ENCODE measurements around the gene STK17A. TPM values are rescaled to one million over a fixed set of nuclear protein-coding genes. Genes with fewer than 3 reads are reported as not detected.

The STK17A gene
- total and polyA plus RNA-seq, 4 donors, result 11.7 to 34.7 (median 22.0) TPM

- H3K27ac ChIP-seq (ENCODE audit: low read depth in 1 of 2, low read length in 1 of 2), result no peak overlapping the region
- no peaks in the 10 kb centered on the region for H3K27me3 ChIP-seq (ENCODE audit: control insufficient read depth in 3 of 3, insufficient read depth in 3 of 3, low read length in 2 of 3)
- H3K9me3 ChIP-seq (ENCODE audit: control insufficient read depth in 4 of 4, insufficient read depth in 3 of 4, low read length in 3 of 4), result no peaks in the 10 kb centered on the region
- TF ChIP-seq CTCF (IDR thresholded peaks at IDR 0.05; ENCODE audit: control extremely low read depth, extremely low read depth), result no peak
- no peaks in the 10 kb centered on the region for H3K36me3 ChIP-seq (ENCODE audit: control insufficient read depth in 4 of 4, insufficient read depth in 4 of 4, low read length in 4 of 4)
- H3K4me1 ChIP-seq (ENCODE audit: control insufficient read depth in 5 of 5, insufficient read depth in 5 of 5, low read length in 5 of 5), result peaks cover 0 to 11% (median 7%) of the 10 kb centered on the region in 5 donors
- no peak for DNase-seq
- H3K9ac ChIP-seq (ENCODE audit: insufficient read depth in 1 of 2, low read length in 2 of 2), result no peak overlapping the region
- H3K4me3 ChIP-seq, result no peak overlapping the region
- no peak for ATAC-seq (ENCODE audit: insufficient read depth, low FRiP score)
These were observed 6.2 kb downstream of the STK17A start for GRCh38 chr7:43589133-43589478.

GRCh38 chr7:43589728-43590127, 6.8 kb downstream of the STK17A start:
- Histone ChIP-seq H3K4me3 (no peak overlapping the region), H3K27me3 (ENCODE audit: control insufficient read depth in 3 of 3, insufficient read depth in 3 of 3, low read length in 2 of 3) (no peaks in the 10 kb centered on the region), H3K4me1 (ENCODE audit: control insufficient read depth in 5 of 5, insufficient read depth in 5 of 5, low read length in 5 of 5) (peaks cover 0 to 6% (median 2%) of the 10 kb centered on the region in 5 donors), H3K9me3 (ENCODE audit: control insufficient read depth in 4 of 4, insufficient read depth in 3 of 4, low read length in 3 of 4) (no peaks in the 10 kb centered on the region), H3K27ac (ENCODE audit: low read depth in 1 of 2, low read length in 1 of 2) (no peak overlapping the region), H3K36me3 (ENCODE audit: control insufficient read depth in 4 of 4, insufficient read depth in 4 of 4, low read length in 4 of 4) (no peaks in the 10 kb centered on the region), H3K9ac (ENCODE audit: insufficient read depth in 1 of 2, low read length in 2 of 2) (no peak overlapping the region)
- ATAC-seq (ENCODE audit: insufficient read depth, low FRiP score), result no peak
- WGBS, 2 donors, result 83 to 87% methylated on average over 3 of the region's 3 CpGs
- TF ChIP-seq CTCF (IDR thresholded peaks at IDR 0.05; ENCODE audit: control extremely low read depth, extremely low read depth), result no peak
- no peak for DNase-seq

GRCh38 chr7:43590862-43591557, 8.1 kb downstream of the STK17A start:
- H3K9me3 ChIP-seq (ENCODE audit: control insufficient read depth in 4 of 4, insufficient read depth in 3 of 4, low read length in 3 of 4), result no peaks in the 10 kb centered on the region
- no peaks in the 10 kb centered on the region for H3K36me3 ChIP-seq (ENCODE audit: control insufficient read depth in 4 of 4, insufficient read depth in 4 of 4, low read length in 4 of 4)
- no peak for TF ChIP-seq CTCF (IDR thresholded peaks at IDR 0.05; ENCODE audit: control extremely low read depth, extremely low read depth)
- no peaks in the 10 kb centered on the region for H3K27me3 ChIP-seq (ENCODE audit: control insufficient read depth in 3 of 3, insufficient read depth in 3 of 3, low read length in 2 of 3)
- 34 to 60% methylated on average over 2 of the region's 2 CpGs for WGBS, 2 donors
- ATAC-seq (ENCODE audit: insufficient read depth, low FRiP score) (no peak), DNase-seq (no peak)
- H3K9ac ChIP-seq (ENCODE audit: insufficient read depth in 1 of 2, low read length in 2 of 2), result no peak overlapping the region
- H3K4me3 ChIP-seq, result no peak overlapping the region
- no peak overlapping the region for H3K27ac ChIP-seq (ENCODE audit: low read depth in 1 of 2, low read length in 1 of 2)
- H3K4me1 ChIP-seq (ENCODE audit: control insufficient read depth in 5 of 5, insufficient read depth in 5 of 5, low read length in 5 of 5), result peaks cover 0 to 6% (median 0%) of the 10 kb centered on the region in 5 donors
